Activated CD8-positive, alpha-beta T cell treated with anti-CD3 and anti-CD28 coated beads, Interleukin-2, amount 10 ng/mL, durations not matched to agents 7 days and 5 days (primary cell): ENCODE results near the gene JCAD. TPM values are rescaled to one million over a fixed set of nuclear protein-coding genes. Genes with fewer than 3 reads are reported as not detected.

Source experiments
- ATAC-seq: fragments of 150-1000 bp; cut with Tn5 transposase; one replicate; pipeline ENCODE4 v1.10.0; 2021; ENCODE audit warnings: moderate library complexity
- CTCF ChIA-PET: fragments of 350-600 bp; sonication (Branson Sonifier 250); formaldehyde crosslinking; loops from one replicate; lab custom pipeline; 2021; ENCODE audit warnings: antibody characterized with exemption; lab: Charles Lee
- POLR2A ChIA-PET: fragments of 350-600 bp; sonication (Branson Sonifier 250); formaldehyde crosslinking; loops from one replicate; lab custom pipeline; 2021; ENCODE audit warnings: antibody characterized with exemption; lab: Charles Lee
- DNase-seq: peaks from one replicate; pipeline ENCODE4 v3.0.0-alpha.2; 2020
- H3K27ac Mint-ChIP-seq: one replicate; pipeline ENCODE4 v1.8.0; 2021; ENCODE audit warnings: mild to moderate bottlenecking, mixed read lengths
- H3K27me3 Mint-ChIP-seq: one replicate; pipeline ENCODE4 v1.8.0; 2021; ENCODE audit warnings: low read depth, mixed read lengths
- H3K36me3 Mint-ChIP-seq: one replicate; pipeline ENCODE4 v1.8.0; 2021; ENCODE audit warnings: low read depth, mixed read lengths
- H3K4me1 Mint-ChIP-seq: one replicate; pipeline ENCODE4 v1.8.0; 2021; ENCODE audit warnings: low read depth, mixed read lengths
- H3K4me3 Mint-ChIP-seq: one replicate; pipeline ENCODE4 v1.8.0; 2021; ENCODE audit warnings: mild to moderate bottlenecking, mixed read lengths
- H3K9me3 Mint-ChIP-seq: one replicate; pipeline ENCODE4 v1.8.0; 2022; ENCODE audit warnings: mixed read lengths; ENCODE audit not compliant: insufficient read depth
- total RNA-seq, 2 experiments: library from RNA; stranded (reverse); gene quantifications; one replicate each; pipeline ENCODE4 v1.2.3, GENCODE V29; 2021

The JCAD gene
- total RNA-seq, 2 experiments from 2014 or later = 0.05 to 0.08 TPM

GRCh38 chr10:30073045-30073766 is 13.8 kb upstream of the JCAD start:
- CTCF ChIA-PET = interaction anchor here (1.4 kb wide), 1 partner anchor 75 kb away, joined by 4 read pairs; no protein-coding TSS in a partner anchor
- H3K27ac Mint-ChIP-seq = no peak overlapping the region
- POLR2A ChIA-PET = no interaction called here
- no peaks in the 10 kb centered on the region for H3K36me3 Mint-ChIP-seq
- no peak for DNase-seq
- no peaks in the 10 kb centered on the region for H3K4me1 Mint-ChIP-seq
- H3K9me3 Mint-ChIP-seq = no peaks in the 10 kb centered on the region
- no peak overlapping the region for H3K4me3 Mint-ChIP-seq
- no peak for ATAC-seq
- H3K27me3 Mint-ChIP-seq = peaks cover 38% of the 10 kb centered on the region

GRCh38 chr10:30072068-30072467 is 12.7 kb upstream of the JCAD start:
- POLR2A ChIA-PET = no interaction called here

GRCh38 chr10:30070001-30070685 is 10.8 kb upstream of the JCAD start:
- no peaks in the 10 kb centered on the region for H3K36me3 Mint-ChIP-seq

More at GRCh38 chr10:30072068-30072467, 12.7 kb upstream of the JCAD start:
- H3K4me1 Mint-ChIP-seq = no peaks in the 10 kb centered on the region
- H3K4me3 Mint-ChIP-seq = no peak overlapping the region
- ATAC-seq = no peak
- CTCF ChIA-PET = no interaction called here
- no peak overlapping the region for H3K27ac Mint-ChIP-seq
- no peaks in the 10 kb centered on the region for H3K9me3 Mint-ChIP-seq
- peaks cover 29% of the 10 kb centered on the region for H3K27me3 Mint-ChIP-seq
- no peak for DNase-seq
- H3K36me3 Mint-ChIP-seq = no peaks in the 10 kb centered on the region

GRCh38 chr10:30068492-30069223 is 9.3 kb upstream of the JCAD start:
- DNase-seq (no peak), ATAC-seq (no peak)
- CTCF ChIA-PET = no interaction called here
- Mint-ChIP-seq H3K27ac (no peak overlapping the region), H3K27me3 (peaks cover 24% of the 10 kb centered on the region), H3K9me3 (no peaks in the 10 kb centered on the region), H3K4me3 (no peak overlapping the region), H3K4me1 (no peaks in the 10 kb centered on the region), H3K36me3 (no peaks in the 10 kb centered on the region)
- POLR2A ChIA-PET = no interaction called here

More at GRCh38 chr10:30070001-30070685, 10.8 kb upstream of the JCAD start:
- POLR2A ChIA-PET = interaction anchor here (0.6 kb wide), 1 partner anchor 72 kb away, joined by 3 read pairs; no protein-coding TSS in a partner anchor
- ATAC-seq = no peak
- DNase-seq = no peak
- H3K4me1 Mint-ChIP-seq = no peaks in the 10 kb centered on the region
- CTCF ChIA-PET = no interaction called here
- no peak overlapping the region for H3K27ac Mint-ChIP-seq
- H3K27me3 Mint-ChIP-seq = peaks cover 28% of the 10 kb centered on the region
- no peaks in the 10 kb centered on the region for H3K9me3 Mint-ChIP-seq
- no peak overlapping the region for H3K4me3 Mint-ChIP-seq

GRCh38 chr10:30063099-30063498 is 3.7 kb upstream of the JCAD start:
- Mint-ChIP-seq H3K4me3 (no peak overlapping the region), H3K4me1 (peaks cover 4% of the 10 kb centered on the region), H3K9me3 (no peaks in the 10 kb centered on the region), H3K27me3 (peaks cover 49% of the 10 kb centered on the region), H3K36me3 (no peaks in the 10 kb centered on the region), H3K27ac (no peak overlapping the region)
- ChIA-PET CTCF (no interaction called here), POLR2A (no interaction called here)
- ATAC-seq = no peak
- no peak for DNase-seq

- ATAC-seq (no peak), DNase-seq (no peak)
- Mint-ChIP-seq H3K4me3 (no peak overlapping the region), H3K4me1 (peaks cover 4% of the 10 kb centered on the region), H3K36me3 (no peaks in the 10 kb centered on the region), H3K27ac (no peak overlapping the region), H3K9me3 (no peaks in the 10 kb centered on the region), H3K27me3 (peaks cover 54% of the 10 kb centered on the region)
- ChIA-PET POLR2A (no interaction called here), CTCF (no interaction called here)
These were observed 3.2 kb upstream of the JCAD start for GRCh38 chr10:30062582-30062981.

GRCh38 chr10:30062090-30062489 is 2.7 kb upstream of the JCAD start:
- peaks cover 4% of the 10 kb centered on the region for H3K4me1 Mint-ChIP-seq
- ChIA-PET POLR2A (no interaction called here), CTCF (no interaction called here)
- H3K4me3 Mint-ChIP-seq = no peak overlapping the region
- DNase-seq (no peak), ATAC-seq (no peak)
- H3K9me3 Mint-ChIP-seq = no peaks in the 10 kb centered on the region
- peaks cover 58% of the 10 kb centered on the region for H3K27me3 Mint-ChIP-seq
- H3K27ac Mint-ChIP-seq = no peak overlapping the region
- H3K36me3 Mint-ChIP-seq = no peaks in the 10 kb centered on the region

- ChIA-PET POLR2A (no interaction called here), CTCF (no interaction called here)
- Mint-ChIP-seq H3K36me3 (no peaks in the 10 kb centered on the region), H3K27ac (no peak overlapping the region), H3K9me3 (no peaks in the 10 kb centered on the region), H3K4me1 (peaks cover 4% of the 10 kb centered on the region), H3K27me3 (peaks cover 72% of the 10 kb centered on the region), H3K4me3 (peak overlapping the region; percentile 35)
- peak; percentile 25 for ATAC-seq
- no peak for DNase-seq
These were observed 735 bp downstream of the JCAD start for GRCh38 chr10:30058570-30059132.

GRCh38 chr10:30057894-30058556 is 1.4 kb downstream of the JCAD start:
- peaks cover 4% of the 10 kb centered on the region for H3K4me1 Mint-ChIP-seq
- POLR2A ChIA-PET = no interaction called here
- ATAC-seq (no peak), DNase-seq (no peak)
- no peak overlapping the region for H3K27ac Mint-ChIP-seq
- H3K36me3 Mint-ChIP-seq = no peaks in the 10 kb centered on the region
- no peaks in the 10 kb centered on the region for H3K9me3 Mint-ChIP-seq
- peak overlapping the region; percentile 35 for H3K4me3 Mint-ChIP-seq
- CTCF ChIA-PET = no interaction called here
- peaks cover 66% of the 10 kb centered on the region for H3K27me3 Mint-ChIP-seq

GRCh38 chr10:30057421-30057841 is 2.0 kb downstream of the JCAD start:
- no peak overlapping the region for H3K27ac Mint-ChIP-seq
- ATAC-seq = no peak

GRCh38 chr10:30056767-30057355 is 2.5 kb downstream of the JCAD start:
- H3K4me3 Mint-ChIP-seq = no peak overlapping the region
- ChIA-PET CTCF (no interaction called here), POLR2A (no interaction called here)
- peaks cover 4% of the 10 kb centered on the region for H3K4me1 Mint-ChIP-seq
- no peaks in the 10 kb centered on the region for H3K9me3 Mint-ChIP-seq
- no peak for ATAC-seq
- H3K27ac Mint-ChIP-seq = no peak overlapping the region
- H3K36me3 Mint-ChIP-seq = no peaks in the 10 kb centered on the region
- H3K27me3 Mint-ChIP-seq = peaks cover 61% of the 10 kb centered on the region
- no peak for DNase-seq

More at GRCh38 chr10:30057421-30057841, 2.0 kb downstream of the JCAD start:
- Mint-ChIP-seq H3K4me1 (peaks cover 4% of the 10 kb centered on the region), H3K36me3 (no peaks in the 10 kb centered on the region), H3K27me3 (peaks cover 61% of the 10 kb centered on the region), H3K9me3 (no peaks in the 10 kb centered on the region), H3K4me3 (no peak overlapping the region)
- ChIA-PET POLR2A (no interaction called here), CTCF (no interaction called here)
- DNase-seq = no peak
